GM19455 (cell line): Measurements from ENCODE around the gene SLC19A1.

Source experiments
- ATAC-seq: cut with Tn5 transposase; IDR thresholded peaks from one replicate; pipeline ENCODE4 v1.9.1; 2021; ENCODE audit not compliant: unreplicated experiment

SLC19A1 gene

GRCh38 chr21:45546636-45547544 is 4.7 kb upstream of the SLC19A1 start:
- ATAC-seq: no peak

GRCh38 chr21:45545691-45546531 is 3.7 kb upstream of the SLC19A1 start:
- ATAC-seq: no peak

- ATAC-seq: no peak
Observed at GRCh38 chr21:45545236-45545570, 3.0 kb upstream of the SLC19A1 start.

GRCh38 chr21:45544449-45545235 is 2.4 kb upstream of the SLC19A1 start:
- ATAC-seq: no peak

GRCh38 chr21:45543710-45544448 is 1.6 kb upstream of the SLC19A1 start:
- no peak for ATAC-seq

GRCh38 chr21:45543371-45543709 is 1.1 kb upstream of the SLC19A1 start:
- no peak for ATAC-seq

GRCh38 chr21:45542667-45543370 is 579 bp upstream of the SLC19A1 start:
- ATAC-seq: peak; percentile 20

- no peak for ATAC-seq
Observed at GRCh38 chr21:45541221-45542039, 810 bp downstream of the SLC19A1 start.

- no peak for ATAC-seq
Observed at GRCh38 chr21:45540601-45540970, 1.7 kb downstream of the SLC19A1 start.

GRCh38 chr21:45539796-45540600 is 2.2 kb downstream of the SLC19A1 start:
- ATAC-seq: no peak

- ATAC-seq: no peak
Observed at GRCh38 chr21:45539046-45539795, 3.0 kb downstream of the SLC19A1 start.

- ATAC-seq: no peak
Observed at GRCh38 chr21:45538381-45539045, 3.7 kb downstream of the SLC19A1 start.

GRCh38 chr21:45537746-45538291 is 4.4 kb downstream of the SLC19A1 start:
- ATAC-seq: no peak

- ATAC-seq: no peak
Observed at GRCh38 chr21:45537111-45537745, 5.0 kb downstream of the SLC19A1 start.

GRCh38 chr21:45536301-45537081 is 5.7 kb downstream of the SLC19A1 start:
- no peak for ATAC-seq
